Spleen (tissue), 7 donors: Measurements from ENCODE around the gene PIP5K1B.

Experiments used
- CTCF ChIP-seq, 11 experiments: fragments of 200-600 bp in 7 of 11; fragments of 450-650 bp in 4 of 11; sonication (generic) in 4 of 11; IDR thresholded peaks in 8 of 11; conservative IDR thresholded peaks in 3 of 11; 1 replicate in 7 of 11; 2 replicates in 4 of 11; pipeline versions ENCODE4 v1.4.0 to v1.8.0; 2016 to 2021; ENCODE audit warnings: antibody characterized with exemption in 11 of 11, inconsistent platforms in 4 of 11, mild to moderate bottlenecking in 1 of 11
- POLR2A ChIP-seq, 3 donors: fragments of 450-650 bp; IDR thresholded peaks; one replicate each; pipeline ENCODE4 v1.5.1; 2017; ENCODE audit warnings: antibody characterized with exemption in 3 of 3, mild to moderate bottlenecking in 1 of 3
- POLR2AphosphoS5 ChIP-seq, 3 donors: sonication (generic); formaldehyde crosslinking; IDR thresholded peaks; one replicate each; pipeline ENCODE4 v1.5.1; 2017; ENCODE audit warnings: antibody characterized with exemption in 3 of 3
- donor health status: DM: no; HTN: no; CAD: no; lungs with moderate emphysema.
- donor health status: DM: no; HTN: no; CAD: no.
- donor health status: DM: no; HTN: no; CAD: no.

GRCh38 chr9:68949271-68950000 lies 244.4 kb downstream of the PIP5K1B start:
- TF ChIP-seq POLR2AphosphoS5 (IDR thresholded peaks at IDR 0.05) (no peak), CTCF (IDR thresholded peaks at IDR 0.05 in 8 of 11, conservative IDR thresholded peaks at IDR 0.05 in 3 of 11) (peak in 5 of 11 experiments; percentile 10 to 43 (median 20)), POLR2A (IDR thresholded peaks at IDR 0.05) (no peak)
